GM12801 (cell line): ENCODE results near the gene COL13A1.

ENCODE experiments used
- CTCF ChIP-seq: IDR thresholded peaks from one replicate; pipeline ENCODE4 v1.5.1; 2011; ENCODE audit warnings: control low read depth; ENCODE audit not compliant: insufficient read length; ENCODE audit errors: extremely low read depth

The COL13A1 gene

GRCh38 chr10:69896606-69897231 lies 95.0 kb downstream of the COL13A1 start:
- no peak for TF ChIP-seq CTCF

GRCh38 chr10:69897432-69897831 lies 95.7 kb downstream of the COL13A1 start:
- TF ChIP-seq CTCF = no peak

- no peak for TF ChIP-seq CTCF
Observed at GRCh38 chr10:69897999-69898398, 96.3 kb downstream of the COL13A1 start.

- no peak for TF ChIP-seq CTCF
Observed at GRCh38 chr10:69898524-69898923, 96.8 kb downstream of the COL13A1 start.

GRCh38 chr10:69898941-69899340 lies 97.2 kb downstream of the COL13A1 start:
- TF ChIP-seq CTCF = no peak

GRCh38 chr10:69899727-69900595 lies 98.3 kb downstream of the COL13A1 start:
- TF ChIP-seq CTCF = no peak

- no peak for TF ChIP-seq CTCF
Observed at GRCh38 chr10:69901022-69901421, 99.3 kb downstream of the COL13A1 start.
